Left ventricle myocardium inferior (tissue), 1 donor: Measurements from ENCODE around the gene EPC1. TPM values are rescaled to one million over a fixed set of nuclear protein-coding genes. Genes with fewer than 3 reads are reported as not detected.
"Not testable (repeated sequence)": the region's sequence is repeated elsewhere in the genome, so short reads cannot be mapped to it uniquely, and the experiment has no call there.

Experiments used
- DNase-seq: peaks from one replicate; pipeline ENCODE4 v3.0.0-alpha.2; 2020
- H3K27ac ChIP-seq: fragments of 200-600 bp; replicated peaks from 2 replicates; pipeline ENCODE4 v1.8.0; 2021
- H3K27me3 ChIP-seq: fragments of 200-600 bp; 2 replicates; pipeline ENCODE4 v1.8.0; 2021; ENCODE audit warnings: low read depth
- H3K36me3 ChIP-seq: fragments of 200-600 bp; 2 replicates; pipeline ENCODE4 v1.8.0; 2021
- H3K4me1 ChIP-seq: fragments of 200-600 bp; 2 replicates; pipeline ENCODE4 v1.8.0; 2021
- H3K4me3 ChIP-seq: fragments of 200-600 bp; 2 replicates; pipeline ENCODE4 v1.8.0; 2021; ENCODE audit warnings: mild to moderate bottlenecking, moderate library complexity
- H3K9me3 ChIP-seq: fragments of 200-600 bp; replicated peaks from 2 replicates; pipeline ENCODE4 v1.8.0; 2021
- intact Hi-C: fragments of 100-400 bp; cut with micrococcal nuclease; formaldehyde crosslinking; loops from one replicate; pipeline ENCODE4 v1.11.0; 2022
- total RNA-seq: library from RNA; stranded (reverse); fragmentation: NEBNext Ultra II Directional; extraction: Animal tissue kit (Norgen Biotek cat#: 25700); gene quantifications from one replicate; pipeline ENCODE4 v1.2.1, GENCODE V29; 2021
- TF ChIP-seq, protein P1 (sequence below): fragments of 200-600 bp; IDR thresholded peaks from 2 replicates; pipeline ENCODE4 v1.8.0; 2021; ENCODE audit warnings: antibody characterized with exemption, mild to moderate bottlenecking, borderline replicate concordance
- donor health status: DM: no; HTN: yes; CAD: no; lungs with severe emphysema.

Gene EPC1
- total RNA-seq, 1 donor from 2014 or later = 17.0 TPM

- no peaks in the 10 kb centered on the region for H3K27me3 ChIP-seq
- peaks cover 29% of the 10 kb centered on the region for H3K4me1 ChIP-seq
- TF ChIP-seq, protein P1, sequence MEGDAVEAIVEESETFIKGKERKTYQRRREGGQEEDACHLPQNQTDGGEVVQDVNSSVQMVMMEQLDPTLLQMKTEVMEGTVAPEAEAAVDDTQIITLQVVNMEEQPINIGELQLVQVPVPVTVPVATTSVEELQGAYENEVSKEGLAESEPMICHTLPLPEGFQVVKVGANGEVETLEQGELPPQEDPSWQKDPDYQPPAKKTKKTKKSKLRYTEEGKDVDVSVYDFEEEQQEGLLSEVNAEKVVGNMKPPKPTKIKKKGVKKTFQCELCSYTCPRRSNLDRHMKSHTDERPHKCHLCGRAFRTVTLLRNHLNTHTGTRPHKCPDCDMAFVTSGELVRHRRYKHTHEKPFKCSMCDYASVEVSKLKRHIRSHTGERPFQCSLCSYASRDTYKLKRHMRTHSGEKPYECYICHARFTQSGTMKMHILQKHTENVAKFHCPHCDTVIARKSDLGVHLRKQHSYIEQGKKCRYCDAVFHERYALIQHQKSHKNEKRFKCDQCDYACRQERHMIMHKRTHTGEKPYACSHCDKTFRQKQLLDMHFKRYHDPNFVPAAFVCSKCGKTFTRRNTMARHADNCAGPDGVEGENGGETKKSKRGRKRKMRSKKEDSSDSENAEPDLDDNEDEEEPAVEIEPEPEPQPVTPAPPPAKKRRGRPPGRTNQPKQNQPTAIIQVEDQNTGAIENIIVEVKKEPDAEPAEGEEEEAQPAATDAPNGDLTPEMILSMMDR = no peak
- no peak for DNase-seq
- intact Hi-C loops = loop anchor here (10.0 kb wide), 1 partner anchor 295 kb away; no protein-coding TSS in a partner anchor
- H3K4me3 ChIP-seq = no peak overlapping the region
- H3K27ac ChIP-seq = no peak overlapping the region
- no peaks in the 10 kb centered on the region for H3K36me3 ChIP-seq
- H3K9me3 ChIP-seq = no peaks in the 10 kb centered on the region
Observed at GRCh38 chr10:32360241-32360640, 13.3 kb upstream of the EPC1 start.

GRCh38 chr10:32357056-32357735, 10.2 kb upstream of the EPC1 start:
- intact Hi-C loops = no loop called here
- Histone ChIP-seq H3K27ac (no peak overlapping the region), H3K4me3 (no peak overlapping the region)

DNA sequence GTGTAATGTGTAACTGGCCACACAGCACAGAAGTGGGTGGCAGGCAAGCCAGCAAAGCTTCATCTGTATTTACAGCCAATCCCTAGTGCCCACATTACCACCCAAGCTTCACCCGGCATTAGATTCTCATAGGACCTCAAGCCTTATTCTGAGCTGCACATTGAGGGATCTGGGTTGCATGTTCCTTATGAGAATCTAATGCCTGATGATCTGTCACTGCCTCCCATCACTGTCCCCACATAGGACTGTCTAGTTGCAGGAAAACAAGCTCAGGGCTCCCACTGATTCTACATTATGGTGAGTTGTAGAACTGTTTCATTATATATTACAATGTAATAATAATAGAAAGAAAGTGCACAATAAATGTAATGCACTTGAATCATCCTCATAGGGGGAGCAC, 7.7 kb upstream of the EPC1 start:
- H3K9me3 ChIP-seq, H3K4me3 ChIP-seq, H3K27me3 ChIP-seq, H3K36me3 ChIP-seq, DNase-seq, intact Hi-C loops, H3K27ac ChIP-seq: not testable (repeated sequence)
- peaks cover 39% of the 10 kb centered on the region for H3K4me1 ChIP-seq

More at GRCh38 chr10:32357056-32357735, 10.2 kb upstream of the EPC1 start:
- H3K27me3 ChIP-seq = no peaks in the 10 kb centered on the region
- TF ChIP-seq, protein P1 = no peak
- no peaks in the 10 kb centered on the region for H3K9me3 ChIP-seq
- peaks cover 33% of the 10 kb centered on the region for H3K4me1 ChIP-seq
- no peaks in the 10 kb centered on the region for H3K36me3 ChIP-seq
- no peak for DNase-seq

DNA sequence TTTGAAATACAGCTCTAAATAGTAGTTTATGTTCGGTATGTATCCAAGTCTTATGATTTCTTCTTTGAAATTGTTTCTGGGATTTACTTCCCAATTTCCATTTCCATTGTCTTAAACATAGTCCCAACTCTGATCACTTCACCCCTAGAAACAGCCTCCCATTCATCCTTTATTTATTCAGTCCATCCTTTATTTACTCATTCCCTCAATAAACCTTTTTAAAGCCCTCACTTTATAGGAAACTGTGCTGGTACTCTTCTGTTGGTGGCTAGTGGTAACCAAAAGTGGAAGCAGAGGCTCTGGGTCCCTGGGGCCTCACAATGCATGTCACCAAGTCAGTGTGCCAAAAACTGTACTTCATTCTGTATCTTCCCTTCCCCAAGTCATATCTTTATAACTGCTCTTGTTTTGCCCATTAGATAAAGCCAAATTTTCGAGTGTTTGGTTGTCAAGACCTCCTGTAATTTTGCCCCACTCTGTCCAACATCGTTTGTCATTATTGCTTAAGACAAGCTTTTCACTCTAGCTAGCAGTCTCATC, 3.9 kb upstream of the EPC1 start:
- H3K27me3 ChIP-seq = no peaks in the 10 kb centered on the region
- H3K36me3 ChIP-seq = no peaks in the 10 kb centered on the region
- no peak for DNase-seq
- intact Hi-C loops = no loop called here
- H3K27ac ChIP-seq = no peak overlapping the region
- H3K4me1 ChIP-seq = peaks cover 63% of the 10 kb centered on the region
- no peaks in the 10 kb centered on the region for H3K9me3 ChIP-seq
- H3K4me3 ChIP-seq = no peak overlapping the region
- TF ChIP-seq, protein P1 = no peak

- Histone ChIP-seq H3K27me3 (no peaks in the 10 kb centered on the region), H3K4me3 (no peak overlapping the region), H3K36me3 (no peaks in the 10 kb centered on the region), H3K4me1 (peaks cover 68% of the 10 kb centered on the region), H3K9me3 (no peaks in the 10 kb centered on the region), H3K27ac (no peak overlapping the region)
- intact Hi-C loops = loop anchor here (5.0 kb wide), 1 partner anchor 93 kb away; no protein-coding TSS in a partner anchor
- DNase-seq = no peak
- TF ChIP-seq, protein P1 = no peak
Observed at GRCh38 chr10:32349968-32350738, 3.2 kb upstream of the EPC1 start.
